Activated T-helper 1 cell treated with anti-CD3 and anti-CD28 coated beads, Interleukin-12 subunit alpha, Interleukin-12 subunit beta, Interleukin-2, Interleukin-4 antibody, amounts not matched to agents 30 ng/mL and 10 ng/mL and 1 ng/mL, durations not matched to agents 14 hours and 24 hours and 36 hours (primary cell): Measurements from ENCODE around the gene COL5A2. TPM values are rescaled to one million over a fixed set of nuclear protein-coding genes. Genes with fewer than 3 reads are reported as not detected.

Source experiments
- DNase-seq: peaks from one replicate; pipeline ENCODE4 v3.0.0; 2021; ENCODE audit warnings: low spot score
- H3K27ac Mint-ChIP-seq: one replicate; pipeline ENCODE4 v1.8.0; 2021; ENCODE audit warnings: mild to moderate bottlenecking, mixed read lengths
- H3K27me3 Mint-ChIP-seq: one replicate; pipeline ENCODE4 v1.8.0; 2022; ENCODE audit warnings: mild to moderate bottlenecking, moderate library complexity, mixed read lengths; ENCODE audit not compliant: insufficient read depth
- H3K36me3 Mint-ChIP-seq: one replicate; pipeline ENCODE4 v1.8.0; 2021; ENCODE audit warnings: low read depth, mixed read lengths
- H3K4me1 Mint-ChIP-seq: one replicate; pipeline ENCODE4 v1.8.0; 2021; ENCODE audit warnings: low read depth, mixed read lengths
- H3K4me3 Mint-ChIP-seq: one replicate; pipeline ENCODE4 v1.8.0; 2021; ENCODE audit warnings: mild to moderate bottlenecking, moderate library complexity, mixed read lengths
- H3K9me3 Mint-ChIP-seq: one replicate; pipeline ENCODE4 v1.8.0; 2021; ENCODE audit warnings: mixed read lengths
- intact Hi-C: fragments of 100-400 bp; cut with micrococcal nuclease; formaldehyde crosslinking; loops from one replicate; pipeline ENCODE4 v1.15.1; 2024
- total RNA-seq: library from RNA; stranded (reverse); gene quantifications from 2 replicates; pipeline ENCODE4 v1.2.3, GENCODE V29; 2022

The COL5A2 gene
- total RNA-seq, 1 donor from 2014 or later, result 0.08 TPM

DNA sequence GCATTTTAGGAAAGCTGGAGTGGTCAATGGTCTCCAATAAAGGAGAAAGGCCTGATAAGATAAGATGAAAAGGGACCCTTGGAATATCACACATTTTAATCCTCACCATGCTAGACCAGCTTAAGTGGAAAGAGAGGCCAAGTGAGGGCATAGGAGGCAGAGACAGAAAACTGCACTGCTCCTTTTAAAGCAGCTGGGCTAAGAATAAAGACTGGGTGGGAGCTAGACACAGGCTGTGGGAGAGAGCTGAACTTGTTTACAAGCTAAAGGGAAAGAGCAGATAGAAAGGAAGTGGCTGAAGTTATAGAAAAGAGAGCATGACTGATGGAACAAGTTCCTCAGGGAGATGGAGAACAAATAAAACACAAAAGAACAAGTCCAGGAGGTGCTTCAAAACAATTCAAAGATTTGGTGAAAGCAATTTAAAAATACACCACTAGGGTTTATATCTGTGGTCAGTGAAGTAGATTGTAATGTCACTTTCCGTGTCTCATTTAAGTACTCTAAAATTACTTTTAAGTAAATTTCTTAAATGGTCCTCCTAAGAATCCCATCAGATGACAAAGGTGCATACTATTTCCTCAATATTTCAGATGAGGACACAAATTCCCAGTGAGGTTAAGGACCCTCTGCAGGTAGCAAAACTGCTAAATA, 7.5 kb downstream of the COL5A2 start:
- no peak overlapping the region for H3K27ac Mint-ChIP-seq
- DNase-seq, result no peak
- intact Hi-C loops, result no loop called here
- H3K4me1 Mint-ChIP-seq, result no peaks in the 10 kb centered on the region
- H3K4me3 Mint-ChIP-seq, result no peak overlapping the region
- H3K27me3 Mint-ChIP-seq, result no peaks in the 10 kb centered on the region
- H3K36me3 Mint-ChIP-seq, result no peaks in the 10 kb centered on the region
- H3K9me3 Mint-ChIP-seq, result no peaks in the 10 kb centered on the region

DNA sequence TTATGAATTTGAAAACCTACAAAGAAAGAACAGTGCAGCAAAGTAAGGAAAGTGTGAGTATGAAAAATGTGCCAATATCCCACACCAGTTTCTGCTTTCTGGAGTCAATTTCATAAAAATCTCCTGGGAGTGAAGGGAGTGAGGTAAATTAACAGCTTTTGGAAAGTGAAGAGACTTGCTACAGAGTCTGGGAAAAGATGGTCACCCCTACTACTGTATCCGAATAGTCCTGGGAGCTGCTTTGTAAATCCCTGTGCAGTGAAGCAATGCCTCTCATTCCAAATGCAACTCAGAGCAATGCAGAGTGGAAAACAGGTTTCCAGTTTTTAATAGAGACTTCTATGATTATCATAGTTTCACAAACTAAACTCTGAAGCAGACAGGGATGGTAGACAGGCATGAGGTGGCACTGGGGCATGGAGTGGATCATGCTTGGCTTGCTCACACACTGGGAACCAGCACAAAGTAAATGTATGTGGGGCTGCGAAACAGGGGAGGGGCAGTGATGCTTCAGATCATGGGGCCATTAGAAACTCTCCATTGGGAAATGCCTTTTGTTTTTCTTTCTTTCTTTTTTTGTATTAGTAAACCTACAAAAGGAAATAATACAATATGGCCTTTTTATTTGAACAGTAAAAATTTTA, 10.6 kb downstream of the COL5A2 start:
- H3K4me3 Mint-ChIP-seq, result no peak overlapping the region
- H3K36me3 Mint-ChIP-seq, result no peaks in the 10 kb centered on the region
- no peak for DNase-seq
- no peaks in the 10 kb centered on the region for H3K9me3 Mint-ChIP-seq
- H3K27me3 Mint-ChIP-seq, result no peaks in the 10 kb centered on the region
- no peaks in the 10 kb centered on the region for H3K4me1 Mint-ChIP-seq
- no peak overlapping the region for H3K27ac Mint-ChIP-seq
- intact Hi-C loops, result no loop called here

DNA sequence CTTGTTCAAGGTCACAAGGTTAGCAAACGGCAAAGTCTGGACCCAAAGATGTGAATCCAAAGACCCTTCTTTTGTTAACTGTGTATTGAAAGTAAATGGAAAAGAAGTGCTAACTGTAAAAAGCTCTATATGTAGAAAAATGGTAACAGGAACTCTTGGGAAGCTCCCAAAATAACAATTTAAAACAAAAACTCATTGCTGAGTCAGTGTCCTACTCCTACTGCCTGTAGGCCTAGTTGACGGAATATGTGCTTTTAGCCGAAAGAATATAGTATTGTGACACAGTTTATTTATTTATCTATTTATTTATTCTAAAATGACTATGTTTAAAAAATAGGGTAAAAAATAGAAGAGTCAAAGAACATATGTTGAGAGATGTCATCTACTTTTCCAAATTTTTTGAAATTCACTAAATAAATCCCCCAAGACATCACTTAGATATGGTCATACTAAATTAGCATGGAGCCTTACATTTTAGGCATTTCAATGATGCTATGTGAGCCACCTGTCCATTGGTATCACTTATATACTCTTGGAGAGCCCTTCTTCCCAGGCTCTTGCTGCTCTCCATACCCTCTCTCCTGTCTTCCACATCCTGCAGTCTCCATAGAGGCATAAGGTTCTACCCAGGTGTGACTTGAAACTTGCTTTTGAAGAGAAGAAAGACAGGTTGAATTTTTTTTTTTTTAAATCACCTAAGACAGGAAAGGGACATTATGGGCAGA, 13.7 kb downstream of the COL5A2 start:
- Mint-ChIP-seq H3K27ac (no peak overlapping the region), H3K4me3 (no peak overlapping the region), H3K27me3 (no peaks in the 10 kb centered on the region), H3K9me3 (no peaks in the 10 kb centered on the region), H3K36me3 (no peaks in the 10 kb centered on the region), H3K4me1 (no peaks in the 10 kb centered on the region)
- DNase-seq, result no peak
- intact Hi-C loops, result no loop called here

DNA sequence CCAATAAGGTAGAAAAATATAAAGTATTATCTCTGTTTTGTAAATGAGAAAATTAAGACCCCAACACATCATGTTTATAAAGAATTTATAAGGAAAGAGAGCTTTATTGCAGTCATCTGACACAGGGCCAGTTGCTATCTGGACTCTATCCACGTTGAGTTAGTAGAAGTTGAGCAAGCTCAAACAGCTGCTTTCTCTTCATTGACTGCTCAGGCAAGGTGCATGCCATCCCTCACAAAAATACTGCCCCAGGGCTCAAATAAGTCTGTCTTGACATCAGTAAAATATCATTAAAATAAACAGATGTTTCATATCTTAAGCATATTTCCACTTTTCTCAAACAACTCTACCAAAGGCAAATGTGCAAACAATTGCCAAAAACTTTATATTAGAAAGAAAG, 14.8 kb downstream of the COL5A2 start:
- Mint-ChIP-seq H3K27ac (no peak overlapping the region), H3K4me1 (no peaks in the 10 kb centered on the region), H3K27me3 (no peaks in the 10 kb centered on the region), H3K4me3 (no peak overlapping the region), H3K36me3 (no peaks in the 10 kb centered on the region), H3K9me3 (no peaks in the 10 kb centered on the region)
- no peak for DNase-seq
- intact Hi-C loops, result no loop called here

DNA sequence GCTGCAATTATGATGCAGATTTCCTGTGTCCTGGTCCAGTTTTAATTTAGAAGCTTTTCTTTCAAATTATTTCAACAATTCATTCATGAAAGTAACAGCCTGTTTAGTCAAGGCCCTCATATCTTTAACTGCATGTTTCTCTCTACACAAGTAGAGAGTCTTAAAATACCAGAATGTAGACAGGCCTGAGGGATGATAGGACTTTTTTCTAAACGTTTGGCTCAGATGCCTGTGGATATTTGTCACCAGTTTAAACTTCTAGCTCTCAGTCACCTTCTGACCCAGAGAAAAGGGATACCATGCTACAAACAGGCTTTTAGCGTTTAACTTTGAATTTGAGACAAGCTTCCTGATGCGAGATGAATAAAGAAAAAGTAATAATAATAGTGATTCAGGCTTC, 15.7 kb downstream of the COL5A2 start:
- no peak overlapping the region for H3K27ac Mint-ChIP-seq
- intact Hi-C loops, result no loop called here
- H3K36me3 Mint-ChIP-seq, result no peaks in the 10 kb centered on the region
- no peaks in the 10 kb centered on the region for H3K9me3 Mint-ChIP-seq
- no peaks in the 10 kb centered on the region for H3K27me3 Mint-ChIP-seq
- H3K4me1 Mint-ChIP-seq, result no peaks in the 10 kb centered on the region
- no peak overlapping the region for H3K4me3 Mint-ChIP-seq
- DNase-seq, result no peak

DNA sequence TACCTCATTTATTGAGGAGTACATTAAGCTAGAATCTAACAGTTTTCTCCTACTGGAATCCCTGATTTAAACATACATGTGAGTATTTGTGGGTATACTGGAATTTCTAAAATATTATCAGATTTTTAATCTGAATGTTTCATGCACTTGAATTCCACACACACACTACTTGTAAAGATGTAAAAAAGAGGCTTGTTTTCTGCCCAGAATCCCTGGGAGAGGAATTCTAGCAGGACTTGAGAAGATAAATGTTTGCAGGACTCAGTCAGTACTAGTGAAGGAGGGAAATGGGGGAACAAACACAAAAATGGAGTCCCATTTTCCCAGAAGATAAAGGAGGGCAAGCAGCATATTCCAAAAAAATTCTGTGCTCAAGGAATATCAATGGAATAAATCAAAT, 17.0 kb downstream of the COL5A2 start:
- Mint-ChIP-seq H3K36me3 (no peaks in the 10 kb centered on the region), H3K4me1 (no peaks in the 10 kb centered on the region), H3K27ac (no peak overlapping the region)

DNA sequence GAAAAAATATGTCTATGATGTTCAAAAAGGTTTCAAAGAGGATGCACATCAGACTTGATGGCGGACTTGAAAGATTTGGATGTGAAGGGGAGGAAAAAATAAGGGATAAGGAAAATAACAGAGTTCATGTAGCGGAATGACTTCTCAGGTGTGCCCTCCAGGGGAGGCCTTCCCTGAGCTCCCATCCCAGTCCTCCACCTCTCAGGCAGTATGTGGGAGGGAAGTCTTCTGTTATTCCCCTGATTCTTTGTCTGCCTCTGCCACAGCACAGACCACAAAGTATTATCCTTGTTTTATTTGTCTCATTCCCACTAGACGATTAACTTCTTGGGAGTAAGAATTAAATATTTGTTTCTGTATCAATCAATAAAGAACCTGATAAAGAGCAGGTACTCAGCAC, 17.7 kb downstream of the COL5A2 start:
- H3K4me1 Mint-ChIP-seq, result no peaks in the 10 kb centered on the region
- H3K36me3 Mint-ChIP-seq, result no peaks in the 10 kb centered on the region
- H3K4me3 Mint-ChIP-seq, result no peak overlapping the region
- DNase-seq, result no peak
- no peak overlapping the region for H3K27ac Mint-ChIP-seq
- H3K9me3 Mint-ChIP-seq, result no peaks in the 10 kb centered on the region
- intact Hi-C loops, result no loop called here
- no peaks in the 10 kb centered on the region for H3K27me3 Mint-ChIP-seq

More for the DNA sequence above, 17.0 kb downstream of the COL5A2 start:
- H3K4me3 Mint-ChIP-seq, result no peak overlapping the region
- H3K9me3 Mint-ChIP-seq, result no peaks in the 10 kb centered on the region
- no peak for DNase-seq
- intact Hi-C loops, result no loop called here
- no peaks in the 10 kb centered on the region for H3K27me3 Mint-ChIP-seq

DNA sequence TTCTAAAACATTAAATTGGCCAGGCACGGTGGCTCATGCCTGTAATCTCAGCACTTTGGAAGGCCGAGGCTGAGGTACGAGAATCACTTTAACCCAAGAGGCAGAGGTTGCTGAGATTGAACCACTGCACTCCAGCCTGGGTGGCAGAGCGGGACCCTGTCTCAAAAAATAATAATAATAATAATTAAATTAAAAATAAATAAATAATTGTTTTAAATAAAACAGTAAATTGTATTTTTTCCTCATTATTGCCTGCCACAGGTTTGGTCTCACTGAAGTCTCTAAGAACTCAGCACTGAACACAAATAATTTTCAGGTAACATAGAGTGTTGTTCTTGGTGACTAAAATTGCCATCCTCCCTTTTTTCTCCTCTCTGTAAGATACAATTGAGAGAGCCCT, 19.8 kb downstream of the COL5A2 start:
- Mint-ChIP-seq H3K9me3 (no peaks in the 10 kb centered on the region), H3K4me1 (no peaks in the 10 kb centered on the region)

DNA sequence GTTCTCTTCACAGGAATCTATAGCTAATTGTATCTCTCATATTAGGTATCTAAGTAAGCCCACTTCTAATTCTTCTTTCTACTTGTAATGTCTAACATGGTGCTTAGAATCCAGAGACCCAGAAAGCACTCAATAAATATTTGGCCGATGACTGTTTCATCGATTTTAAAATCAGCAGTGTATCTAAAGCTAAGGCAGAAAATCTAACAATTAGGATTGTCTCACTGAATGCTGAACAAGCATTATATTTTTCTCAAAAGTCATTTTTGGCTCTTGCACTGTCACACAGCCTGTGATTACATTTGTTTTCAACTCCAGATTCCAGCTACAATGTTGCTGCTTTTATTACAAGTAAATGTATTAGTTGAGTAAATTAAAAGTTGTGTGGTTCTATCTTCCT, 20.3 kb downstream of the COL5A2 start:
- Mint-ChIP-seq H3K9me3 (no peaks in the 10 kb centered on the region), H3K4me1 (no peaks in the 10 kb centered on the region), H3K4me3 (no peak overlapping the region), H3K36me3 (no peaks in the 10 kb centered on the region), H3K27ac (no peak overlapping the region), H3K27me3 (no peaks in the 10 kb centered on the region)
- DNase-seq, result no peak
- intact Hi-C loops, result no loop called here

More for the DNA sequence above, 19.8 kb downstream of the COL5A2 start:
- H3K36me3 Mint-ChIP-seq, result no peaks in the 10 kb centered on the region
- intact Hi-C loops, result no loop called here
- H3K4me3 Mint-ChIP-seq, result no peak overlapping the region
- DNase-seq, result no peak
- H3K27ac Mint-ChIP-seq, result no peak overlapping the region
- H3K27me3 Mint-ChIP-seq, result no peaks in the 10 kb centered on the region

DNA sequence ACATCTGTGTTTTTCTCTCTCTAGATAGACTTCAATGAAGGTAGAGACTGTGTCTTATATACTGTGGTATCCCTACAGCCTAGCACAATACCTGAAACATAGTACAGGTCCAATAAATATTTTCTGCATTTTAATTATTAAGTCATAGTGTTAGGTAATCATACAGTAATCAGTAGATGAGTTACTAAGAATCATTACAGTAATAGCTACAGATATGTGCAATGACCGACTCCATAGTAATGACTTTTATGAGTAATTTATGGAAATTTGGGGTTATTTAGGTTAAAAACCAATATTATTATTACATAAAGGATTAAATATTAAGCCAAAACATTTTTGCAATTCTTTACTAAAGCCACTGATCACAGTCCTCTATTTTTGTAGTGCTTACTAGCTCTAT, 21.6 kb downstream of the COL5A2 start:
- no peaks in the 10 kb centered on the region for H3K36me3 Mint-ChIP-seq
- no peaks in the 10 kb centered on the region for H3K9me3 Mint-ChIP-seq
- no peak for DNase-seq
- intact Hi-C loops, result no loop called here
- no peaks in the 10 kb centered on the region for H3K4me1 Mint-ChIP-seq
- no peaks in the 10 kb centered on the region for H3K27me3 Mint-ChIP-seq
- H3K4me3 Mint-ChIP-seq, result no peak overlapping the region
- H3K27ac Mint-ChIP-seq, result no peak overlapping the region

DNA sequence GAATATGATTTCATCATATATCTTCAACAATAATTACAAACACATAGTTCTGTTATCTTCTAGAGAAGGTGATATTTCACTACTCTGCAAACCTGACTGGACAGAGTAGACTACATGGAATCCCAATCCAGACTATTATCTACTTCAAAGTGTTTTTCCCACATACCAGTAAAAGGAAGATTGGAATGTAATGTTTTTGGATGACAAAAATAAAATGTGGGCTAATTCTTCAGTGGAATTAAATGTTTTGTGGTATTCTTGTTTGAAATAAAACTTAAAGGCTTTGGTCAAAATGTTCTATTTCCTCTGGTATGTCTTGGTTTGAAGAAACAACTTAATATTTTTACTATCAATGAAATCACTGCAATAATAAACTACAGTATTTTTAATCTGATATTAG, 22.1 kb downstream of the COL5A2 start:
- DNase-seq, result no peak
- H3K36me3 Mint-ChIP-seq, result no peaks in the 10 kb centered on the region
- H3K4me1 Mint-ChIP-seq, result no peaks in the 10 kb centered on the region
- H3K27me3 Mint-ChIP-seq, result no peaks in the 10 kb centered on the region
- no peak overlapping the region for H3K27ac Mint-ChIP-seq
- H3K4me3 Mint-ChIP-seq, result no peak overlapping the region
- intact Hi-C loops, result no loop called here
- no peaks in the 10 kb centered on the region for H3K9me3 Mint-ChIP-seq

DNA sequence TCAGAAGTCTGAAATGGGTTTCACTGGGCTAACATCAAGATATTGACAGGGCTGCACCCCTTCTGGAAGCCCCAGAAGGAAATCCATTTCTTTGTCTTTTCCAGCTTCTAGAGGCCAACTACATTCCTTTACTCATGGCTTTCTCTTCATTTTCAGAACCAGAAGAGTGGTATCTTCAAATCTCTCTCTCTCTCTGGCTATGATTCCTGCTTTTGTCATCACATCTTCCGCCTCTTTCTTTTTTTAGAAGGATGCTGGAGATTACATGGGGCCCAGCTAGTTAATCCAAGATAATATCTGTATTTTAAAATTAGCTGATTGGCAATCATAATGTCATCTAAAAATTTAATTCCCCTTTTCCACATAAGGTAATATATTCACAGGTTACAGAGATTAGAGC, 23.8 kb downstream of the COL5A2 start:
- Mint-ChIP-seq H3K9me3 (no peaks in the 10 kb centered on the region), H3K27me3 (no peaks in the 10 kb centered on the region), H3K4me3 (no peak overlapping the region), H3K4me1 (no peaks in the 10 kb centered on the region), H3K27ac (no peak overlapping the region), H3K36me3 (no peaks in the 10 kb centered on the region)
- intact Hi-C loops, result no loop called here
- DNase-seq, result no peak

DNA sequence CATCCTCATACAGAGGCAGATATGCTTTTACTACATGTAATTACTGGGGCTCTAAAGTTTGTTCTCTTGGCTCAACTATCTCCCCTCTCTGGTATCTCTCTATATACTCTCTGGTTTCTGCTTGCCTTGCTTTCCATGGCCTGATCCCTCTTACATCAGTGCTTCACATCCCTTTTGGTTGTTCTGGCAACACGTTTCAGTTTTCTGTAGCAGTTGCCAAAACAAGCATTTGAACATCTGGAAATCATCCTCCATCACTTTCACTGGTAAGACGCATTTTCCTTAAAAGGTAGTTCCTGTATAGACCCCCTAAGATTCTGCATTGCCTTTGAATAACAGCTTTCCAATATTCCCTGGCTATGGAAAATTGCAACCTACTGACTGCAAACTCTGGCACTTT, 25.9 kb downstream of the COL5A2 start:
- no peaks in the 10 kb centered on the region for H3K9me3 Mint-ChIP-seq
- DNase-seq, result no peak
- no peak overlapping the region for H3K4me3 Mint-ChIP-seq
- no peaks in the 10 kb centered on the region for H3K27me3 Mint-ChIP-seq
- no peaks in the 10 kb centered on the region for H3K36me3 Mint-ChIP-seq
- no peak overlapping the region for H3K27ac Mint-ChIP-seq
- intact Hi-C loops, result no loop called here
- no peaks in the 10 kb centered on the region for H3K4me1 Mint-ChIP-seq
